ENCODE measurements around the gene ARHGAP5. TPM values are rescaled to one million over a fixed set of nuclear protein-coding genes. Genes with fewer than 3 reads are reported as not detected.

Gene ARHGAP5
- total and polyA plus RNA-seq, 7 donors: 12.8 to 81.8 (median 56.9) TPM

DNA sequence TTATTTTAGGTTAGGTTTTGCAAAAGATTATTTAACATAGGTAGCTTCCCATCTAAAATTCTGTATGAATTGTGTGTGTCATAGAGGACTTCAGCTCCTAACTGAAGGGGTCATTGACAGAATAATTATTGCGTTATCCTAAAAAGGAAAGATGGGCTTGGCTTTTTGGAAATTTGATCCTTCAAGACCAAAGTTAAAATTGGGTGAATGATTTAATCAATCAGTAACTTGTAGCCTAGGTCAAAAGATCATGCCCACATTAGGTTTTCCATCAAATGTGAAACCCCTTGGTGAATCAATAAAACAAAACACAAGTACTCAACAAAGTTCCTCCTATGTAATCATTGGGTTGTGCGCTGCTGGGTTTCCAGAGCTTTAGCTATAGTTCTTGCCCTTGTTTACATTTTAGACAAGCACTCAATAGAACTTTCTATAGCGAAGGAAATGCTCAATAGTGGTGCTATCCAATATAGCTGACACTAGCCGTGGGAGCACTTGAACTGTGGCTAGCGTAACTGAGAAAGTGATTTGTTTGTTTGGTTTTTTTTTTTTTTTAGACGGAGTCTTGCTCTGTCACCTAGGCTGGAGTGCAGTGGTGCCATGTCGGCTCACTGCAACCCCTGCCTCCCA, 37.6 kb upstream of the ARHGAP5 start:
- TF ChIP-seq, protein P1, sequence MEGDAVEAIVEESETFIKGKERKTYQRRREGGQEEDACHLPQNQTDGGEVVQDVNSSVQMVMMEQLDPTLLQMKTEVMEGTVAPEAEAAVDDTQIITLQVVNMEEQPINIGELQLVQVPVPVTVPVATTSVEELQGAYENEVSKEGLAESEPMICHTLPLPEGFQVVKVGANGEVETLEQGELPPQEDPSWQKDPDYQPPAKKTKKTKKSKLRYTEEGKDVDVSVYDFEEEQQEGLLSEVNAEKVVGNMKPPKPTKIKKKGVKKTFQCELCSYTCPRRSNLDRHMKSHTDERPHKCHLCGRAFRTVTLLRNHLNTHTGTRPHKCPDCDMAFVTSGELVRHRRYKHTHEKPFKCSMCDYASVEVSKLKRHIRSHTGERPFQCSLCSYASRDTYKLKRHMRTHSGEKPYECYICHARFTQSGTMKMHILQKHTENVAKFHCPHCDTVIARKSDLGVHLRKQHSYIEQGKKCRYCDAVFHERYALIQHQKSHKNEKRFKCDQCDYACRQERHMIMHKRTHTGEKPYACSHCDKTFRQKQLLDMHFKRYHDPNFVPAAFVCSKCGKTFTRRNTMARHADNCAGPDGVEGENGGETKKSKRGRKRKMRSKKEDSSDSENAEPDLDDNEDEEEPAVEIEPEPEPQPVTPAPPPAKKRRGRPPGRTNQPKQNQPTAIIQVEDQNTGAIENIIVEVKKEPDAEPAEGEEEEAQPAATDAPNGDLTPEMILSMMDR (IDR thresholded peaks at IDR 0.05): no peak
- Histone ChIP-seq H3K36me3 (ENCODE audit: insufficient read depth in 1 of 2, low read depth in 1 of 2) (no peaks in the 10 kb centered on the region), H3K9me3 (no peaks in the 10 kb centered on the region), H3K4me1 (no peaks in the 10 kb centered on the region), H3K27me3 (ENCODE audit: insufficient read depth in 3 of 3, low read length in 2 of 3) (no peaks in the 10 kb centered on the region), H3K4me3 (no peak overlapping the region), H3K27ac (no peak overlapping the region)
- intact Hi-C loops (cut with DNase I): loop anchor here in 1 of 2 donors (10.0 kb wide), 1 partner anchor 415 kb away; no protein-coding TSS in a partner anchor
- DNase-seq (no peak), ATAC-seq (no peak)
- WGBS, 3 donors: 79 to 84% (median 79%) methylated on average over 7 of the region's 7 CpGs

DNA sequence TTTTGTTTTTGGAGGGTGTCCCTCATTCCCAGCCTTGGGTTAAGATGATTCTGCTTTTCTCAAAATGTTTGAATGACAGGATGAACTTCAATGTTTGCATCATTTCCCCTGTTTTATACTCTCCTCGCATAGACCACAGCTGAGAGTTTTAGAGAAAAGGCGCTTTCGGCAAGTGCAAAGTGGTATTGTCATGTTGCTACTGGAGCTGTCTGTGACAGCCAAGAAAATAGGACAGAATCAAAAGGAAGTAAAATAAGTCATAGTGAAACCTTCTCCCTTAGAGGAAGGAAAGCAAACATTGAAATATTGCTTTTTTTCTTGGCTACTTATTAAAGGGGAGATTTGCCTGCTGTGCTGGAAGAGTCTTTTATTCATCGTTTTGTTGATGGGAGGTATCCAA, 33.5 kb upstream of the ARHGAP5 start:
- no peak for DNase-seq
- Histone ChIP-seq H3K4me1 (no peaks in the 10 kb centered on the region), H3K4me3 (no peak overlapping the region), H3K27ac (no peak overlapping the region), H3K27me3 (ENCODE audit: insufficient read depth in 3 of 3, low read length in 2 of 3) (no peaks in the 10 kb centered on the region), H3K9me3 (no peaks in the 10 kb centered on the region), H3K36me3 (ENCODE audit: insufficient read depth in 1 of 2, low read depth in 1 of 2) (no peaks in the 10 kb centered on the region)
- no peak for ATAC-seq
- TF ChIP-seq, protein P1 (IDR thresholded peaks at IDR 0.05): no peak
- intact Hi-C loops (cut with DNase I): no loop called here
- 51 to 66% (median 62%) methylated on average over 4 of the region's 4 CpGs for WGBS, 3 donors

DNA sequence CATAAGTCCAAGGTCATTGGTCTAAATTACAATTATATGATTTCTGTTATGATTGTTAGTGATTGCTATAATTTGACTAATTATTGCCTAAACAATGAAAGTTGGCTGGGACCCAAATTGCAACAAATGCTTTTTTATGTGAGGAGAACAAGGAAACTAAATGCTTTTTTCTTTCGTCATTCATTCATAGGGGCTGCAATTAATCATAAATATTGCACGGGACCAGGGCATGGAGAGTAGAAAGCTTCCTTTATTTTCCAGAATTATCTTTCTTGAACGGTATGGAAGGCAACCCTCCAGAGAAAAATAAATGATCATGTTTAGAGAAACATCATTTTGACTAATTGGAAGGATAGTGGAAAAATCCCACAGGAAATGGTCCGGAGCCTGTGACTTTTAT, 32.6 kb upstream of the ARHGAP5 start:
- Histone ChIP-seq H3K36me3 (ENCODE audit: insufficient read depth in 1 of 2, low read depth in 1 of 2) (no peaks in the 10 kb centered on the region), H3K4me1 (no peaks in the 10 kb centered on the region), H3K4me3 (no peak overlapping the region), H3K9me3 (no peaks in the 10 kb centered on the region), H3K27me3 (ENCODE audit: insufficient read depth in 3 of 3, low read length in 2 of 3) (no peaks in the 10 kb centered on the region), H3K27ac (no peak overlapping the region)
- no peak for DNase-seq
- intact Hi-C loops (cut with DNase I): no loop called here
- TF ChIP-seq, protein P1 (IDR thresholded peaks at IDR 0.05): no peak
- 60 to 65% (median 62%) methylated on average over 4 of the region's 4 CpGs for WGBS, 3 donors
- ATAC-seq: no peak

DNA sequence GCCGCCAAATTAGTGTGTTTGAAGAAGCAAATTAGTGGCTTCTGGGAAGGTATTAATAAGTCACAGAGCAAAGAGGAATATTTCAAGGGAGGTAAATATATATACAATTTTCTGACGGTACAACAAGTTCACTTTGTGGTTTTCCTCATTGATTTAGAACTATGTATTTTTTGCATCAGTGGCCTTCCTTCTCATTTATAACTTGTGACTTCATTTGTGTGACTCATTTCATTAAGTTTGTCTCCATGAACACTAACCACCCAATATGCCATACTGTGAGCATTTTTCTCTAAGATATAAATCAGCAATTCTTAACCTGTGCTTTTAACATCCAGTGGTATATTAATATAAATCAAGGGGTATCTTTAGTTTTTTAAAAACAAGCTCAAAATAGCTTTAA, 29.3 kb upstream of the ARHGAP5 start:
- TF ChIP-seq, protein P1 (IDR thresholded peaks at IDR 0.05): no peak
- Histone ChIP-seq H3K9me3 (no peaks in the 10 kb centered on the region), H3K4me1 (no peaks in the 10 kb centered on the region), H3K27ac (no peak overlapping the region), H3K36me3 (ENCODE audit: insufficient read depth in 1 of 2, low read depth in 1 of 2) (no peaks in the 10 kb centered on the region), H3K27me3 (ENCODE audit: insufficient read depth in 3 of 3, low read length in 2 of 3) (no peaks in the 10 kb centered on the region), H3K4me3 (no peak overlapping the region)
- DNase-seq (no peak), ATAC-seq (no peak)
- 86 to 95% (median 91%) methylated on average over 2 of the region's 2 CpGs for WGBS, 3 donors
- intact Hi-C loops (cut with DNase I): no loop called here
